Left ventricle myocardium inferior (tissue), 1 donor: Measurements from ENCODE around the gene HFM1. TPM values are rescaled to one million over a fixed set of nuclear protein-coding genes. Genes with fewer than 3 reads are reported as not detected.

Experiments used
- DNase-seq: peaks from one replicate; pipeline ENCODE4 v3.0.0-alpha.2; 2020
- H3K27ac ChIP-seq: fragments of 200-600 bp; replicated peaks from 2 replicates; pipeline ENCODE4 v1.8.0; 2021
- H3K27me3 ChIP-seq: fragments of 200-600 bp; 2 replicates; pipeline ENCODE4 v1.8.0; 2021; ENCODE audit warnings: low read depth
- H3K36me3 ChIP-seq: fragments of 200-600 bp; 2 replicates; pipeline ENCODE4 v1.8.0; 2021
- H3K4me1 ChIP-seq: fragments of 200-600 bp; 2 replicates; pipeline ENCODE4 v1.8.0; 2021
- H3K4me3 ChIP-seq: fragments of 200-600 bp; 2 replicates; pipeline ENCODE4 v1.8.0; 2021; ENCODE audit warnings: mild to moderate bottlenecking, moderate library complexity
- H3K9me3 ChIP-seq: fragments of 200-600 bp; replicated peaks from 2 replicates; pipeline ENCODE4 v1.8.0; 2021
- CTCF ChIP-seq: fragments of 200-600 bp; IDR thresholded peaks from 2 replicates; pipeline ENCODE4 v1.8.0; 2021; ENCODE audit warnings: antibody characterized with exemption, mild to moderate bottlenecking, borderline replicate concordance
- intact Hi-C: fragments of 100-400 bp; cut with micrococcal nuclease; formaldehyde crosslinking; loops from one replicate; pipeline ENCODE4 v1.11.0; 2022
- total RNA-seq: library from RNA; stranded (reverse); fragmentation: NEBNext Ultra II Directional; extraction: Animal tissue kit (Norgen Biotek cat#: 25700); gene quantifications from one replicate; pipeline ENCODE4 v1.2.1, GENCODE V29; 2021
- donor health status: DM: no; HTN: yes; CAD: no; lungs with severe emphysema.

Gene HFM1
- total RNA-seq, 1 donor from 2014 or later, result 1.7 TPM

GRCh38 chr1:91325456-91325855 lies 79.2 kb downstream of the HFM1 start:
- H3K36me3 ChIP-seq, result peaks cover 14% of the 10 kb centered on the region
- intact Hi-C loops, result no loop called here
- H3K4me3 ChIP-seq, result no peak overlapping the region
- no peaks in the 10 kb centered on the region for H3K4me1 ChIP-seq
- DNase-seq, result no peak
- H3K27me3 ChIP-seq, result no peaks in the 10 kb centered on the region
- no peak overlapping the region for H3K27ac ChIP-seq
- no peak for TF ChIP-seq CTCF
- no peaks in the 10 kb centered on the region for H3K9me3 ChIP-seq

- DNase-seq, result no peak
- Histone ChIP-seq H3K36me3 (no peaks in the 10 kb centered on the region), H3K9me3 (no peaks in the 10 kb centered on the region), H3K4me1 (no peaks in the 10 kb centered on the region), H3K27ac (no peak overlapping the region), H3K27me3 (no peaks in the 10 kb centered on the region), H3K4me3 (no peak overlapping the region)
- intact Hi-C loops, result no loop called here
- no peak for TF ChIP-seq CTCF
These were observed 90.0 kb downstream of the HFM1 start for GRCh38 chr1:91314643-91315042.

DNA sequence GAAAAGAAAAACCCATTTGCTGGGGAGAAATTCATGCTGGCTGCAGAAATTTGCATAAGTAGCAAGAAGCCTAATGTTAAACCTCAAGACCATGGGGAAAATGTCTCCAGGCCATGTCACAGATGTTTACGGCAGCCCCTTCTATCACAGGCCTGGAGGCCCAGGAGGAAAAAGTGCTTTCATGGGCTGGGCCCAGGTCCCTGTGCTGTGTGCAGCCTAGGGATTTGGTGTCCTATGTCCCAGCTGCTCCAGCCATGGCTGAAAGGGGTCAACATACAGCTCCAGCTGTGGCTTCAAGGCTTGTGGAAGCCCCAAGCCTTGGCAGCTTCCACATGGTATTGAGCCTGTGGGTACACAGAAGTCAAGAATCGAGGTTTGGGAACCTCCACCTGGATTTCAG lies 93.0 kb downstream of the HFM1 start:
- Histone ChIP-seq H3K27me3 (no peaks in the 10 kb centered on the region), H3K9me3 (peaks cover 16% of the 10 kb centered on the region), H3K4me1 (no peaks in the 10 kb centered on the region), H3K36me3 (no peaks in the 10 kb centered on the region), H3K27ac (no peak overlapping the region), H3K4me3 (no peak overlapping the region)
- no peak for DNase-seq
- no peak for TF ChIP-seq CTCF
- intact Hi-C loops, result no loop called here

DNA sequence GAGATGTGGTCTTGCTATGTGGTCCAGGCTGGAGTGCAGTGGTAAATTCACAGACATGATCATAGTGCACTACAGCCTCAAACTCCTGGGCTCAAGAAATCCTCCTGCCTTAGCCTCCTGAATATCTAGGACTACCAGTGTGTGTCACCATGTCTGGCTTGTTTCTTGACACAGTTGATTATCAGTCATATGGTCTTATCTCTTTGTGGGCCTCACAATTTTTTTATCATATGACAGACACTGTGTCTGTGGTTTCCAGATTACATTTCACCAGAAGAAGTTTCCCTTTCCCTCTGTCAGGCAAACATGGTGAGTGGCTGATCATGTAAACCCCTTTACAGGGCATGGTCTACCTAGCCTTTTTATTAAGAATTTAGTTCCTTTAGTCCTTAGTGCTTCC lies 96.1 kb downstream of the HFM1 start:
- TF ChIP-seq CTCF, result no peak
- DNase-seq, result no peak
- no peaks in the 10 kb centered on the region for H3K4me1 ChIP-seq
- no peak overlapping the region for H3K4me3 ChIP-seq
- H3K36me3 ChIP-seq, result no peaks in the 10 kb centered on the region
- H3K27ac ChIP-seq, result no peak overlapping the region
- peaks cover 22% of the 10 kb centered on the region for H3K9me3 ChIP-seq
- intact Hi-C loops, result no loop called here
- no peaks in the 10 kb centered on the region for H3K27me3 ChIP-seq

DNA sequence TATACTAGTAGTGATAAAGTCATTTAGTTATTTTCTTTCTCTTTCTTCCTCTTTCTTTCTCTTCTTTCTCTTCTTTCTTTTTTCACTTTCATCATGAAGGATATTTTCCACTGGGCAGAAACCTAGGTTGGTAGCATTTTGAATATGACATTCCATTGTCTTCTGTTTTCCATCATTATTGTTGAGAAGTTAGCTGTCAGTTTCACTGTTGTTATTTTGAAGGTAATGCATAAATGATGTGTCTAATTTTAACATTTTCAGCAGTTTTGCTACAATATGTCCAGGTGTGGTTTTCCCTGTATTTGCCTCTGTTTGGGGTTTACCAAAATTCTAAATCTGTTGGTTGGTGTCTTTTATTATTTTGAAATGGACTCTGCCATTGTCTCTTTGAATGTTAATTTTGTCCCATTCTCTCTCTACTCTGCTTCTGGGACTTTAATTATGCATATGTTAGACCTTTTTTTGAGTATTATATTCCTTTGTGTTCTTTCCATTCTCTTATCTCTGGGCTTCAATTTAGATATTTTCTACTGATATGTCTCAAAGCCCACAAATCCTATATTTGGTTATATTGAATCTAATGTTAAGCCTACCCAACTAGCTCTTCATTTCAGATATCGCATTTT lies 96.7 kb downstream of the HFM1 start:
- no peaks in the 10 kb centered on the region for H3K36me3 ChIP-seq
- no peak overlapping the region for H3K27ac ChIP-seq
- H3K4me1 ChIP-seq, result no peaks in the 10 kb centered on the region
- peaks cover 29% of the 10 kb centered on the region for H3K9me3 ChIP-seq
- H3K27me3 ChIP-seq, result no peaks in the 10 kb centered on the region
- no peak for DNase-seq
- intact Hi-C loops, result no loop called here
- H3K4me3 ChIP-seq, result no peak overlapping the region
- TF ChIP-seq CTCF, result no peak
